GM10266 (cell line): ENCODE data around the gene ZNF652.
"Not testable (repeated sequence)": the region's sequence is repeated elsewhere in the genome, so short reads cannot be mapped to it uniquely, and the experiment has no call there.

Experiments used
- DNase-seq: peaks from one replicate; pipeline ENCODE4 v3.0.0; 2012; ENCODE audit errors: extremely low spot score
- CTCF ChIP-seq: IDR thresholded peaks from 2 replicates; pipeline ENCODE4 v1.5.1; 2012; ENCODE audit warnings: mild to moderate bottlenecking, low read depth; ENCODE audit not compliant: control insufficient read depth, insufficient read depth; ENCODE audit errors: missing control alignments

ZNF652 gene

GRCh38 chr17:49280918-49281317 lies 81.1 kb downstream of the ZNF652 start:
- TF ChIP-seq CTCF: no peak
- no peak for DNase-seq

GRCh38 chr17:49280061-49280460 lies 82.0 kb downstream of the ZNF652 start:
- no peak for TF ChIP-seq CTCF
- DNase-seq: no peak

GRCh38 chr17:49279263-49280015 lies 82.6 kb downstream of the ZNF652 start:
- not testable (repeated sequence) for DNase-seq

- TF ChIP-seq CTCF: no peak
- DNase-seq: no peak
Observed at GRCh38 chr17:49278076-49278475, 84.0 kb downstream of the ZNF652 start.

- no peak for DNase-seq
- TF ChIP-seq CTCF: no peak
Observed at GRCh38 chr17:49277638-49278037, 84.4 kb downstream of the ZNF652 start.

- DNase-seq: not testable (repeated sequence)
Observed at GRCh38 chr17:49275981-49276380, 86.1 kb downstream of the ZNF652 start.

- no peak for TF ChIP-seq CTCF
- DNase-seq: no peak
Observed at GRCh38 chr17:49269356-49269755, 92.7 kb downstream of the ZNF652 start.

- no peak for DNase-seq
- no peak for TF ChIP-seq CTCF
Observed at GRCh38 chr17:49267912-49268311, 94.1 kb downstream of the ZNF652 start.
